Measurements from ENCODE around the gene NBEA. TPM values are rescaled to one million over a fixed set of nuclear protein-coding genes. Genes with fewer than 3 reads are reported as not detected.
A peak's percentile ranks its signal among the peaks of the same experiment; 100 is the strongest.

The NBEA gene
- total and polyA plus RNA-seq, 3 experiments from 2014 or later, result 0.14 to 0.24 (median 0.20) TPM

DNA sequence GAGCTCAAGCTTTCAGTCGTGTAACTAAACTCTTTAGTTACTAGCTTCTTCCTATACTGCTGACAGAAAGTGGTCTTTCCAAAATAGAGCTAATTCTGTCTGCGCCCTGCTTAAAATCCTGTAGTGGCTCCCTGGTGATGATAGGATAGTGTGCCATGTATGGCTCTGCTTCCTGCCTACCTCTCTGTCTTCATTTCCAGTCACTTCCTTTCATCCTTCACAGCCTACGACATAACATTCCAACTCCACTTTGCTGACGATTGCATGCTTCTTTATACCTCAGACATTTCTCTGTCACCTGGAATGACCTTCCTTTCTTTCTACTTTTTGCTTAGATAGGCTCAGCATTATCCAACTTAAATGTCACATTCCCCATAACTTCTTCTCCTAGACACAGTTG is 343.6 kb downstream of the NBEA start:
- no peaks in the 10 kb centered on the region for H3K27me3 Mint-ChIP-seq
- no peaks in the 10 kb centered on the region for H3K9me3 ChIP-seq (ENCODE audit: low read length)
- DNase-seq, result no peak
- no peaks in the 10 kb centered on the region for H3K27me3 ChIP-seq (ENCODE audit: insufficient read depth, low read length, poor library complexity, severe bottlenecking)
- no peaks in the 10 kb centered on the region for H3K4me1 ChIP-seq (ENCODE audit: insufficient read depth, low read length)
- H3K27ac Mint-ChIP-seq, result no peak overlapping the region
- H3K4me1 Mint-ChIP-seq, result no peaks in the 10 kb centered on the region
- ChIA-PET POLR2A (no interaction called here), CTCF (no interaction called here)
- H3K9me3 Mint-ChIP-seq, result peaks cover 0 to 8% (median 2%) of the 10 kb centered on the region in 5 donors
- H3K27ac ChIP-seq (ENCODE audit: low read depth, low read length), result no peak overlapping the region
- no peaks in the 10 kb centered on the region for H3K36me3 ChIP-seq (ENCODE audit: insufficient read depth, low read length)
- no peak overlapping the region for H3K4me3 Mint-ChIP-seq
- H3K36me3 Mint-ChIP-seq, result no peaks in the 10 kb centered on the region
- no peak overlapping the region for H3K4me3 ChIP-seq (ENCODE audit: low read length)

DNA sequence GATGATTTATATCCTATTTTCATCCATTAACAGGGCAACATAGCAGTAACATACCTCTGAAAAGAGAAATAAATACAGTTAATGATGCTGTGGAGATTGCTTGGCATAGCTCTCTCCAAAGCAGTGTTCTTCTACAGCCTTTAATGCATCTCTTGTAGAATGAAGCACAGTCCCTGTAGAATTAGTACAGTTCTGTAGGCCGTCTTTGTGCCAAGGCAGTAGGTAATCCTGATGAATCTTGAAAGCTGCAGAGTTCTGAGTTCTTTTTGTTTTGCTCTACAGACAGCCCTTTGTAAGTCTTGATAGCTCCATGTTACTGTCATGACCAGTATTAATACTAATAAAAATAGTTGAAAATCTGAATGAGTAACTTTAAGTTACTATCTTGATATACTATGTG is 350.3 kb downstream of the NBEA start:
- CTCF ChIA-PET, result no interaction called here
- H3K27ac ChIP-seq (ENCODE audit: low read depth, low read length), result no peak overlapping the region
- H3K36me3 ChIP-seq (ENCODE audit: insufficient read depth, low read length), result no peaks in the 10 kb centered on the region
- peaks cover 0 to 11% (median 0%) of the 10 kb centered on the region in 5 donors for H3K9me3 Mint-ChIP-seq
- H3K4me3 Mint-ChIP-seq, result no peak overlapping the region
- H3K36me3 Mint-ChIP-seq, result no peaks in the 10 kb centered on the region
- no peaks in the 10 kb centered on the region for H3K9me3 ChIP-seq (ENCODE audit: low read length)
- no peaks in the 10 kb centered on the region for H3K27me3 ChIP-seq (ENCODE audit: insufficient read depth, low read length, poor library complexity, severe bottlenecking)
- H3K27me3 Mint-ChIP-seq, result no peaks in the 10 kb centered on the region
- no peak overlapping the region for H3K27ac Mint-ChIP-seq
- no peaks in the 10 kb centered on the region for H3K4me1 Mint-ChIP-seq
- POLR2A ChIA-PET, result no interaction called here
- no peak overlapping the region for H3K4me3 ChIP-seq (ENCODE audit: low read length)
- no peaks in the 10 kb centered on the region for H3K4me1 ChIP-seq (ENCODE audit: insufficient read depth, low read length)
- no peak for DNase-seq

DNA sequence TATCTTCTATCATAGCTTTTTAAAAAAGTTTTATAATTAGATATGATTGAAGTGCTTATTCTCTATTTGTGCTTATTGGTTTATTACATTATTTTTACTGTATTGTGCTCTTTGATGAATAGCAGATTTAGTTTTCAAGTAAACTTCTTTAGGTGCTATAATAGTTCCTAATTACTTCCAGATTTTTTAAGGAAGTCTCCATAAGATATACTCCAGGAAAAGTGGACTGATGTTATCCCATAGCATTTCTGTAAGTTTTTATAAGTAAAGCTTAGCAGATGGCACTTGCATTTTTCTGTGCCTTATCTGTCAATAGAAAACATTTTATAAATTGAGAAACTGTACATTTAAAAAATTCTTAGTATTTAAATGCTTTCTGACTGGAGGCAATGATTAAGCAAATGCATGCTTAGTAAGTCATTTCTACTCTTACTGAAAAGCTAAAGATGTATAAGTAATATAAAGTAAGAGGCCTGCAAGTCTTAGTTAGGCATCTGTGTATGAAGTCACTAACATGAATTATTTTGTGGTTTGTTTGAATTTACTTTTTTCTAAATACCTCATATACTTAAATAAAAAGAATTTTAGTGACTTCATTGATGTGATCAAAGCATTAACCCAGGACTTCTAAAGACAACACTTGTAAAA is 351.6 kb downstream of the NBEA start:
- Mint-ChIP-seq H3K4me1 (no peaks in the 10 kb centered on the region), H3K9me3 (peaks cover 0 to 12% (median 0%) of the 10 kb centered on the region in 5 donors), H3K36me3 (no peaks in the 10 kb centered on the region), H3K27ac (no peak overlapping the region), H3K4me3 (no peak overlapping the region), H3K27me3 (no peaks in the 10 kb centered on the region)
- Histone ChIP-seq H3K4me1 (ENCODE audit: insufficient read depth, low read length) (no peaks in the 10 kb centered on the region), H3K36me3 (ENCODE audit: insufficient read depth, low read length) (no peaks in the 10 kb centered on the region), H3K27me3 (ENCODE audit: insufficient read depth, low read length, poor library complexity, severe bottlenecking) (no peaks in the 10 kb centered on the region), H3K27ac (ENCODE audit: low read depth, low read length) (no peak overlapping the region), H3K4me3 (ENCODE audit: low read length) (no peak overlapping the region), H3K9me3 (ENCODE audit: low read length) (no peaks in the 10 kb centered on the region)
- ChIA-PET POLR2A (no interaction called here), CTCF (no interaction called here)
- DNase-seq, result no peak

DNA sequence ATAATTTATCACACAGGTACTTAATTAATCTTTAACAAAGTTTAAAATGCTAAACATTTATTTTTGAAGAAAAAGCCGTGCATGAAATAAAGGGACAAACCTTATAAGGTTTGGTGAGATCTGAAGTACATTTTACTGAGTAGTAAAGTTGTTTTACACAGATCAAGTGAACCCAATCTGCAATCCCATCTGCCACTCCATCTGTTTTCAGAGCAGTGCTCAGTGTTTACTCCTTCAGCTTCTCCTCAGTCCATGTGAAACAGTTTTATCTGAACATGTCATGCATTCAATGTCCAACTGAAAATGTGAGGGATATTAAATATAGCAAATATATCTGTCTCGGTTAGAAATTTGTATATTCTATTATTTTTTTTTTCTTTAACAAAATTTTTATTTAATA is 367.6 kb downstream of the NBEA start:
- Mint-ChIP-seq H3K27me3 (no peaks in the 10 kb centered on the region), H3K27ac (no peak overlapping the region), H3K4me1 (no peaks in the 10 kb centered on the region), H3K9me3 (peaks cover 0 to 24% (median 2%) of the 10 kb centered on the region in 5 donors), H3K36me3 (no peaks in the 10 kb centered on the region), H3K4me3 (no peak overlapping the region)
- no peaks in the 10 kb centered on the region for H3K36me3 ChIP-seq (ENCODE audit: insufficient read depth, low read length)
- DNase-seq, result no peak
- H3K9me3 ChIP-seq (ENCODE audit: low read length), result no peaks in the 10 kb centered on the region
- H3K4me3 ChIP-seq (ENCODE audit: low read length), result no peak overlapping the region
- no peak overlapping the region for H3K27ac ChIP-seq (ENCODE audit: low read depth, low read length)
- no peaks in the 10 kb centered on the region for H3K4me1 ChIP-seq (ENCODE audit: insufficient read depth, low read length)
- no peaks in the 10 kb centered on the region for H3K27me3 ChIP-seq (ENCODE audit: insufficient read depth, low read length, poor library complexity, severe bottlenecking)
- ChIA-PET POLR2A (no interaction called here), CTCF (no interaction called here)

DNA sequence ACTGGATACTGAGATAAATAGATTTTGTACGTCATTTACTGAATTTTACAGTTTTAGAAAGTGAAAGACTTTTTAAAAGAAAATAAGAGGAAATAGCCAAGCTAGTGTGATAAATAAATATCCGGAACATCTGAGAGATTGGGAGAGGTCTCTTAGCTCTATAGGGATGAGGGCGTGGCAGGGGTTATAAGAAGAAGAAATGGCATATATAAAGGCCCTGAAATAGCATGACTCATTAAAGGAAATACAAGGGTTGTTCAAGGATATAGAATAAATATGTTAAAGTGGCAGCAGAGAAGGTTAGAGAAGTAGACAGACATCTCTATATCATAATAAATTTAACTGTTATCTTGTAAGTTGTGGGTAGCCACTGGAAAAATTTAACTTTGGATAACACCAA is 390.1 kb downstream of the NBEA start:
- ChIA-PET CTCF (no interaction called here), POLR2A (no interaction called here)
- Mint-ChIP-seq H3K9me3 (peaks cover 6 to 28% (median 9%) of the 10 kb centered on the region in 5 donors), H3K36me3 (peaks cover 0 to 4% (median 0%) of the 10 kb centered on the region in 3 donors), H3K27me3 (no peaks in the 10 kb centered on the region), H3K27ac (no peak overlapping the region), H3K4me3 (no peak overlapping the region), H3K4me1 (no peaks in the 10 kb centered on the region)
- no peaks in the 10 kb centered on the region for H3K36me3 ChIP-seq (ENCODE audit: insufficient read depth, low read length)
- no peak overlapping the region for H3K4me3 ChIP-seq (ENCODE audit: low read length)
- no peak overlapping the region for H3K27ac ChIP-seq (ENCODE audit: low read depth, low read length)
- DNase-seq, result no peak
- H3K9me3 ChIP-seq (ENCODE audit: low read length), result no peaks in the 10 kb centered on the region
- H3K27me3 ChIP-seq (ENCODE audit: insufficient read depth, low read length, poor library complexity, severe bottlenecking), result no peaks in the 10 kb centered on the region
- no peaks in the 10 kb centered on the region for H3K4me1 ChIP-seq (ENCODE audit: insufficient read depth, low read length)

DNA sequence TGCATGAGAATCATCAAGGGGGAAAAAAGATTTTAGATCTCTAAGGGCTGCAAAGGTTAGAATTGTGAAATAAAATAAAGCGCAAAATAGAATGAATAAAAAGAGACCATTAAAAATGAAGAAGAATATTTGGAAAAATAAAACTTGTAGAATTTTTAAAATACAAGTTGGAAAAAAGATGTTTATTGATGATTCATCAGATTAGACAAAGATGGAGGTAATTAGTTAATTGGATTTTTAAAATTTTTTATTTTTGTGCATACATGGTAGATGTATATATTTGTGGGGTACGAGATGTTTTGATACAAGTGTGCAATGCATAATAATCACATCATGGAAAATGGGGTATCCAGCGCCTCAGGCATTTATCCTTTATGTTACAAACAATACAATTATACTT is 391.1 kb downstream of the NBEA start:
- no peaks in the 10 kb centered on the region for H3K4me1 ChIP-seq (ENCODE audit: insufficient read depth, low read length)
- CTCF ChIA-PET, result no interaction called here
- Mint-ChIP-seq H3K27me3 (no peaks in the 10 kb centered on the region), H3K4me3 (no peak overlapping the region), H3K27ac (no peak overlapping the region), H3K4me1 (no peaks in the 10 kb centered on the region), H3K9me3 (peaks cover 5 to 36% (median 9%) of the 10 kb centered on the region in 5 donors), H3K36me3 (peaks cover 0 to 4% (median 0%) of the 10 kb centered on the region in 3 donors)
- H3K36me3 ChIP-seq (ENCODE audit: insufficient read depth, low read length), result no peaks in the 10 kb centered on the region
- no peaks in the 10 kb centered on the region for H3K9me3 ChIP-seq (ENCODE audit: low read length)
- no peaks in the 10 kb centered on the region for H3K27me3 ChIP-seq (ENCODE audit: insufficient read depth, low read length, poor library complexity, severe bottlenecking)
- POLR2A ChIA-PET, result no interaction called here
- DNase-seq, result no peak
- no peak overlapping the region for H3K4me3 ChIP-seq (ENCODE audit: low read length)
- H3K27ac ChIP-seq (ENCODE audit: low read depth, low read length), result no peak overlapping the region

DNA sequence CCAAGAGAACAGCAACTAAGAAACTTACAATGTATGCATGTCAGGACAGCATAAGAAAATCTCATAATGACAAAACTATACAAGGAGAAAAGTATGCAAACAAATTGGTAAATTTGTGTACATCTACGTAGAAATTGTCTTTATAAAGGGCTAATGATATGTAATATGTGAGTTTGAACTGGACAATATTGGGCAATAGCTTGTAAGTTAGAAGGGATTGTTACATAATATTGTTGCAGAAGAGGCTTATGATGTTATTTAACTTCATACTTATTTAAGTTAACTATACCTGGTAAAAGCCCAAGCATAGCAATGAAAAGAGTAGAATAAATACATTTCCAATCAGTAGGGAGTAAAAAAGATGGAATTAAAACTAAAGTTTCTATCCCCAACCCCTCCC is 400.4 kb downstream of the NBEA start:
- POLR2A ChIA-PET, result no interaction called here
- Mint-ChIP-seq H3K4me3 (no peak overlapping the region), H3K27ac (no peak overlapping the region), H3K36me3 (no peaks in the 10 kb centered on the region), H3K4me1 (no peaks in the 10 kb centered on the region), H3K27me3 (no peaks in the 10 kb centered on the region), H3K9me3 (peaks cover 2 to 29% (median 2%) of the 10 kb centered on the region in 5 donors)
- Histone ChIP-seq H3K27me3 (ENCODE audit: insufficient read depth, low read length, poor library complexity, severe bottlenecking) (no peaks in the 10 kb centered on the region), H3K9me3 (ENCODE audit: low read length) (no peaks in the 10 kb centered on the region), H3K4me3 (ENCODE audit: low read length) (no peak overlapping the region), H3K4me1 (ENCODE audit: insufficient read depth, low read length) (no peaks in the 10 kb centered on the region), H3K36me3 (ENCODE audit: insufficient read depth, low read length) (no peaks in the 10 kb centered on the region), H3K27ac (ENCODE audit: low read depth, low read length) (no peak overlapping the region)
- CTCF ChIA-PET, result no interaction called here
- DNase-seq, result no peak

DNA sequence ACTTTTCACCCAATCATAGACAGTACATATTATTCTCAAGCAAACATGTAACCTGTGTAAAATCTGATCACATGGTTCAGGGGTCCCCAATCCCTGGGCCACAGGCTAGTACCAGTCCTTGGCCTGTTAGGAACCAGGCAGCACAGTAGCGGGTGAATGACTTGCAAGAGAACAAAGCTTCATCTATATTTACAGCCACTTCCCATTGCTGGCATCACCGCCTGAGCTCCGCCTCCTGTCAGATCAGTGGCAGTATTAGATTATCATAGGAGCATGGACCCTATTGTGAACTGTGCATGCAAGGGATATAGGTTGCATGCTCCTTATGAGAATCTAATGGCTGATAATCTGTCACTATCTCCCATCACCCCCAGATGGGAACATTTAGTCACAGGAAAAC is 401.3 kb downstream of the NBEA start:
- H3K4me1 Mint-ChIP-seq, result no peaks in the 10 kb centered on the region
- Histone ChIP-seq H3K27me3 (ENCODE audit: insufficient read depth, low read length, poor library complexity, severe bottlenecking) (no peaks in the 10 kb centered on the region), H3K36me3 (ENCODE audit: insufficient read depth, low read length) (no peaks in the 10 kb centered on the region), H3K4me3 (ENCODE audit: low read length) (no peak overlapping the region), H3K27ac (ENCODE audit: low read depth, low read length) (no peak overlapping the region), H3K9me3 (ENCODE audit: low read length) (no peaks in the 10 kb centered on the region), H3K4me1 (ENCODE audit: insufficient read depth, low read length) (no peaks in the 10 kb centered on the region)
- H3K4me3 Mint-ChIP-seq, result no peak overlapping the region
- H3K27ac Mint-ChIP-seq, result peak overlapping the region in 1 of 8 donors; percentile 9
- peaks cover 2 to 20% (median 2%) of the 10 kb centered on the region in 5 donors for H3K9me3 Mint-ChIP-seq
- H3K36me3 Mint-ChIP-seq, result no peaks in the 10 kb centered on the region
- ChIA-PET CTCF (no interaction called here), POLR2A (no interaction called here)
- no peaks in the 10 kb centered on the region for H3K27me3 Mint-ChIP-seq
- no peak for DNase-seq

DNA sequence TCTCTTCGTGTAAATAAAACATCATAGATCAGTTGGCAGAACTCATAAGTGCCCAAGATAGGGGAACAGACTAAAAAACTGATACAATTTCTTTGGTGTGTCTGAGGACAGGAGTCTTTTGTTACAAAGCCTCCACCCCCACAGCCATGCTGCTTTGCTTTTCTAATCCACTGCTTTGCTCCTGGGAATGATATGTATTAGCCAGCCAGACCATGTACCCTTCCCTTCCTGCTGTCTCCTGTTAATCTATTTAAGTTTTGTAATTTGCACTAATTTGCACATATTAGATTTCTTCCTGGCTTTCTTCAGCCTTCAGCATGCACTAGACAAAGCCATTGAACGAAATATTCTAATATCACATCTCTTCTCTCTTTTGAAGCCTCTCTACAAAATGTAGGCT is 403.9 kb downstream of the NBEA start:
- Histone ChIP-seq H3K4me3 (ENCODE audit: low read length) (no peak overlapping the region), H3K4me1 (ENCODE audit: insufficient read depth, low read length) (no peaks in the 10 kb centered on the region), H3K27me3 (ENCODE audit: insufficient read depth, low read length, poor library complexity, severe bottlenecking) (no peaks in the 10 kb centered on the region), H3K36me3 (ENCODE audit: insufficient read depth, low read length) (no peaks in the 10 kb centered on the region), H3K9me3 (ENCODE audit: low read length) (no peaks in the 10 kb centered on the region), H3K27ac (ENCODE audit: low read depth, low read length) (no peak overlapping the region)
- Mint-ChIP-seq H3K4me3 (no peak overlapping the region), H3K9me3 (peaks cover 0 to 18% (median 2%) of the 10 kb centered on the region in 5 donors), H3K27me3 (no peaks in the 10 kb centered on the region), H3K4me1 (no peaks in the 10 kb centered on the region), H3K27ac (no peak overlapping the region), H3K36me3 (no peaks in the 10 kb centered on the region)
- CTCF ChIA-PET, result no interaction called here
- POLR2A ChIA-PET, result no interaction called here
- no peak for DNase-seq

Measured in CD8-positive, alpha-beta memory T cell (primary cell).